Osteocyte (in vitro differentiated cells): ENCODE results near the gene NIT1. TPM values are rescaled to one million over a fixed set of nuclear protein-coding genes. Genes with fewer than 3 reads are reported as not detected.

ENCODE experiments used
- DNase-seq: peaks from one replicate; pipeline ENCODE4 v3.0.0; 2021; ENCODE audit warnings: mixed read lengths; ENCODE audit not compliant: unreplicated experiment; ENCODE audit errors: extremely low spot score
- H3K27ac Mint-ChIP-seq: one replicate; pipeline ENCODE4 v1.8.0; 2021; ENCODE audit warnings: mild to moderate bottlenecking, mixed read lengths; ENCODE audit not compliant: unreplicated experiment
- H3K27me3 Mint-ChIP-seq: one replicate; pipeline ENCODE4 v1.8.0; 2021; ENCODE audit warnings: mixed read lengths; ENCODE audit not compliant: unreplicated experiment
- H3K36me3 Mint-ChIP-seq: one replicate; pipeline ENCODE4 v1.8.0; 2021; ENCODE audit warnings: mixed read lengths; ENCODE audit not compliant: unreplicated experiment
- H3K4me1 Mint-ChIP-seq: one replicate; pipeline ENCODE4 v1.8.0; 2021; ENCODE audit warnings: mixed read lengths; ENCODE audit not compliant: unreplicated experiment
- H3K4me3 Mint-ChIP-seq: one replicate; pipeline ENCODE4 v1.8.0; 2021; ENCODE audit warnings: mild to moderate bottlenecking, moderate library complexity, mixed read lengths; ENCODE audit not compliant: unreplicated experiment
- H3K9me3 Mint-ChIP-seq: one replicate; pipeline ENCODE4 v1.8.0; 2021; ENCODE audit warnings: mixed read lengths; ENCODE audit not compliant: unreplicated experiment
- CTCF ChIP-seq: fragments of 200-600 bp; sonication (generic); IDR thresholded peaks from 2 replicates; pipeline ENCODE4 v1.5.0; 2021; ENCODE audit warnings: antibody characterized with exemption, mild to moderate bottlenecking, moderate library complexity
- total RNA-seq: library from RNA; stranded (reverse); gene quantifications from 2 replicates; pipeline ENCODE4 v1.2.1, GENCODE V29; 2021

NIT1 gene
- total RNA-seq, 1 donor from 2014 or later = 33.2 TPM

GRCh38 chr1:161121834-161122233 is 3.9 kb downstream of the NIT1 start:
- H3K4me1 Mint-ChIP-seq = peaks cover 29% of the 10 kb centered on the region
- no peak for DNase-seq
- H3K36me3 Mint-ChIP-seq = peaks cover 37% of the 10 kb centered on the region
- no peak overlapping the region for H3K4me3 Mint-ChIP-seq
- H3K27ac Mint-ChIP-seq = no peak overlapping the region
- no peak for TF ChIP-seq CTCF
- no peaks in the 10 kb centered on the region for H3K9me3 Mint-ChIP-seq
- H3K27me3 Mint-ChIP-seq = no peaks in the 10 kb centered on the region

- no peak overlapping the region for H3K27ac Mint-ChIP-seq
- peaks cover 44% of the 10 kb centered on the region for H3K36me3 Mint-ChIP-seq
- no peak for TF ChIP-seq CTCF
- H3K9me3 Mint-ChIP-seq = no peaks in the 10 kb centered on the region
- no peaks in the 10 kb centered on the region for H3K27me3 Mint-ChIP-seq
- no peak for DNase-seq
- H3K4me3 Mint-ChIP-seq = no peak overlapping the region
- peaks cover 20% of the 10 kb centered on the region for H3K4me1 Mint-ChIP-seq
Observed at GRCh38 chr1:161122967-161123366, 5.1 kb downstream of the NIT1 start.

GRCh38 chr1:161127649-161128048 is 9.7 kb downstream of the NIT1 start:
- Mint-ChIP-seq H3K4me3 (no peak overlapping the region), H3K27me3 (no peaks in the 10 kb centered on the region), H3K27ac (no peak overlapping the region), H3K4me1 (peaks cover 24% of the 10 kb centered on the region), H3K9me3 (no peaks in the 10 kb centered on the region), H3K36me3 (peaks cover 36% of the 10 kb centered on the region)
- DNase-seq = no peak
- TF ChIP-seq CTCF = no peak

GRCh38 chr1:161128591-161129420 is 10.9 kb downstream of the NIT1 start:
- Mint-ChIP-seq H3K4me1 (peaks cover 24% of the 10 kb centered on the region), H3K27me3 (no peaks in the 10 kb centered on the region), H3K4me3 (no peak overlapping the region), H3K36me3 (peaks cover 31% of the 10 kb centered on the region), H3K9me3 (no peaks in the 10 kb centered on the region), H3K27ac (no peak overlapping the region)
- no peak for TF ChIP-seq CTCF
- no peak for DNase-seq

GRCh38 chr1:161130266-161130665 is 12.4 kb downstream of the NIT1 start:
- no peak for DNase-seq
- Mint-ChIP-seq H3K27ac (no peak overlapping the region), H3K36me3 (peaks cover 26% of the 10 kb centered on the region), H3K4me3 (no peak overlapping the region), H3K9me3 (no peaks in the 10 kb centered on the region), H3K27me3 (no peaks in the 10 kb centered on the region), H3K4me1 (peaks cover 24% of the 10 kb centered on the region)
- no peak for TF ChIP-seq CTCF
